Lower leg skin (tissue), 3 donors: Measurements from ENCODE around the gene STUB1.

Experiments
- POLR2A ChIP-seq, 2 donors: fragments of 450-650 bp; IDR thresholded peaks; one replicate each; pipeline ENCODE4 v1.6.1; 2016 to 2017; ENCODE audit warnings: antibody characterized with exemption in 2 of 2, mild to moderate bottlenecking in 1 of 2, moderate library complexity in 1 of 2
- TF ChIP-seq, protein P1 (sequence below), 3 donors: fragments of 450-650 bp; IDR thresholded peaks; one replicate each; pipeline ENCODE4 v1.5.1; 2016; ENCODE audit warnings: antibody characterized with exemption in 3 of 3, mild to moderate bottlenecking in 3 of 3, moderate library complexity in 2 of 3

DNA sequence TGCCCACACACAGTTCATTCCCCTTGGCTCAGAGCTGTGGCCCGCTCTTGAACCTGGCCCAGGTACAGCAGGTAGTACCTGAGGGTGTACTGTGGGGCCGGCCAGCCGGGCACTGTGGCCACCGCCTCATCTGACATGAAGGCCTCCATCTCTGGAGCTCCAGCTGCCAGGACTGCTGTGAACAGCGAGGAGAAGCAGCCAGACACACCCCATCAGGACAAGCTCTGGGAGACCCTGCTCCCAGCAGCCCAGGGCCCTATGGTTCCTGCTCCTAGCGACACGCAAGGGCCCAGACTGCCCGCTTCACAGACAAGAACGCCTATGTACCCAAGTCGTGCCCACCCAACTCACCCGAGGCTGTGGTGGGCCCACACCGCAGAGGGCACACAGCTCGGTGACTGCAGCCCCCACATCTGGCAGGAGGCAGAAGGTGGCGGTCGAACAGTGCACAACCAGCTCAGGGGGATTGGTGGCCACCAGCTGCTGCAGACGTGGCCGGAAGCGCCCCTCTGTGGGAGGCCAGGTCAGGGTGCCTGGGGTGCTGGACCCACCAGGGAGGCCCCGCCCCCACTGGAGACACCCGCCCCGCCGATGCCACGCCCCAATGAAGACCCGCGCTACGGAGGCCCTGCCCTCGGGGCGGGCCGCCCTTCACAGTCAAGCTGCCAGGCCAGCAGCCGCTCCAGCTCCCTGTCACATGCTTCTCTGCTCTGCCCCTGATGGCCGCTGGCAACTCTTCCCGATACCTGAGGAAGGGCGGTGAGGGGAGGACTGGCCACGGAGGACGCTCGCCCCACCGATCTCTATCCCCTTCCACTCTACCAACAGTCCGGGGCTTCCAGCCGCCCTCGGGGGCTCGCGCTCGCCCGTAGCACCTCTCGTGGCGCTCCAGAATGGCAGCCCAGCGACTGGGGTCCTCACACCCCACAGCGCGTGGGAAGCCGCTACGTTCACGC is 1.1 kb upstream of the STUB1 start:
- no peak for TF ChIP-seq POLR2A (IDR thresholded peaks at IDR 0.05)
- TF ChIP-seq, protein P1, sequence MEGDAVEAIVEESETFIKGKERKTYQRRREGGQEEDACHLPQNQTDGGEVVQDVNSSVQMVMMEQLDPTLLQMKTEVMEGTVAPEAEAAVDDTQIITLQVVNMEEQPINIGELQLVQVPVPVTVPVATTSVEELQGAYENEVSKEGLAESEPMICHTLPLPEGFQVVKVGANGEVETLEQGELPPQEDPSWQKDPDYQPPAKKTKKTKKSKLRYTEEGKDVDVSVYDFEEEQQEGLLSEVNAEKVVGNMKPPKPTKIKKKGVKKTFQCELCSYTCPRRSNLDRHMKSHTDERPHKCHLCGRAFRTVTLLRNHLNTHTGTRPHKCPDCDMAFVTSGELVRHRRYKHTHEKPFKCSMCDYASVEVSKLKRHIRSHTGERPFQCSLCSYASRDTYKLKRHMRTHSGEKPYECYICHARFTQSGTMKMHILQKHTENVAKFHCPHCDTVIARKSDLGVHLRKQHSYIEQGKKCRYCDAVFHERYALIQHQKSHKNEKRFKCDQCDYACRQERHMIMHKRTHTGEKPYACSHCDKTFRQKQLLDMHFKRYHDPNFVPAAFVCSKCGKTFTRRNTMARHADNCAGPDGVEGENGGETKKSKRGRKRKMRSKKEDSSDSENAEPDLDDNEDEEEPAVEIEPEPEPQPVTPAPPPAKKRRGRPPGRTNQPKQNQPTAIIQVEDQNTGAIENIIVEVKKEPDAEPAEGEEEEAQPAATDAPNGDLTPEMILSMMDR (IDR thresholded peaks at IDR 0.05) = no peak
